Measurements from ENCODE around the gene PCDHA1. TPM values are rescaled to one million over a fixed set of nuclear protein-coding genes. Genes with fewer than 3 reads are reported as not detected.
A peak's percentile ranks its signal among the peaks of the same experiment; 100 is the strongest.

Gene PCDHA1
- total RNA-seq, 1 experiment from 2014 or later = not detected

DNA sequence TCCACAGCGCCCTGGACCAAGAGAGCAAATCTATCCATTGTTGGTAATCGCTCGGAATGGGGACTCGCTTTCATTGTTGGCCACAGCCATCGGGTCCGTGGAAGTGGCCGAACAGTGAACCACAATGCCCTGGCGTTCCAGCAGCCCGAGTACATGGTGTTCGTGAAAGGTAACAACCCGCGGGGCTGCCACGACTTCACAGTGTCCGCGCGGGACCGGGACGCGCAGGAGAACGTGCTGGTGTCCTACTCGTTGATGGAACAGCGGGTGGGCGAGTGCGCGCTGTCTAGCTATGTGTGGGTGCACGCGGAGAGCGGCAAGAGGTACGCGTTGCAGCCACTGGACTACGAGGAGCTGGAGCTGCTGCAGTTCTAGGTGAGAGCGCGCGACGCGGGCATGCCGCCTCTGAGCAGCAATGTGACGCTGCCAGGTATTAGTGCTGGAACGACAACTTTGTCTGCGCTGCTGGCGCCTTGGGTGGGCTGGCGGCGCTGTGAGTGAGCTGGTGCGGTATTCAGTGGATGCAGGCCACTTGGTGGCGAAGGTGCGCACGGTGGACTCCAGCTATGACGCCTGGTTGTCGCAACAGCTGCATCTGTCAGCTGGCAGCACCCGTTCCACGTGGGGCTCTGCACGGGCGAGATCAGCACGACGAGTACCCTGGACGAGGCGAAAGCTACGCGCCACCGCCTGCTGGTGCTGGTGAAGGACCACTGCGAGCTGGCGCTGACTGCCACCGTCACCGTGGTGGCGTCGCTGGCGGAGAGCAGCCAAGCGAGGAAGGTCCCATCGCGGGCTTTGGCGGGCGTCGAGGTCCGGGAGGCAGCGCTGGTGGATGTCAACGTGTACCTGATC is 76.7 kb downstream of the PCDHA1 start (continued):
- TF ChIP-seq, protein P1, sequence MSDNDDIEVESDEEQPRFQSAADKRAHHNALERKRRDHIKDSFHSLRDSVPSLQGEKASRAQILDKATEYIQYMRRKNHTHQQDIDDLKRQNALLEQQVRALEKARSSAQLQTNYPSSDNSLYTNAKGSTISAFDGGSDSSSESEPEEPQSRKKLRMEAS (IDR thresholded peaks at IDR 0.05) = no peak
- no peak for TF ChIP-seq EZH2 (IDR thresholded peaks at IDR 0.05)
- TF ChIP-seq SRF (IDR thresholded peaks at IDR 0.05; ENCODE audit: low read depth) = no peak
- TF ChIP-seq JUND (IDR thresholded peaks at IDR 0.05) = no peak
- TF ChIP-seq ZFX (IDR thresholded peaks at IDR 0.05) = no peak
- TF ChIP-seq ZNF274 (IDR thresholded peaks at IDR 0.05; ENCODE audit: low read depth, low read length) = no peak
- TF ChIP-seq POLR2AphosphoS5 (IDR thresholded peaks at IDR 0.05; ENCODE audit: low read depth, low read length) = no peak

DNA sequence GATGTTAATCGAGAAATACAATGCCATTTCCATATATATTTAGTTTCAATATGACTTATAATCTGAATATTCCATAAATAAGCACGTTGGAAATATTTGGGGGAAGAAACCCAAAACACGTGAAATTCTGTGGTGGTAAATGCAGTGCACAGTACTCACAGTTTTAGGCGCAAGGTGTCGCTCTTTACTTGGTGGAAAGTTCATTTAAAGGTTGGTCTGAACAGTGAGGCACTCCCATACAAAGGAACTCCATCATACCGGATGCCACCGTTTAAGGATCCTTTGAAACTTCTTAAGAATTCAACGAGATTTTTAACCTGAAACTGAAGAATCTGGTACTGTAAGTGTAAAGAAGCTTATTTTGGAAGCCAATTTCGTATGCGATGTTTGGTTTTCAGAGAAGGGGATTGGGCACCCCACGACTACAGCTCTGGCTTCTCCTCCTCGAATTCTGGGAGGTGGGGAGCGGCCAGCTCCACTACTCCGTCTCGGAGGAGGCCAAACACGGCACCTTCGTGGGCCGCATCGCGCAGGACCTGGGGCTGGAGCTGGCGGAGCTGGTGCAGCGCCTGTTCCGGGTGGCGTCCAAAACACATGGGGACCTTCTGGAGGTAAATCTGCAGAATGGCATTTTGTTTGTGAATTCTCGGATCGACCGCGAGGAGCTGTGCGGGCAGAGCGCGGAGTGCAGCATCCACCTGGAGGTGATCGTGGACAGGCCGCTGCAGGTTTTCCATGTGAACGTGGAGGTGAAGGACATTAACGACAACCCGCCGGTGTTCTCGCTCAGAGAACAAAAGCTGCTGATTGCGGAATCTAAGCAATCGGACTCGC is 83.0 kb downstream of the PCDHA1 start, which contains the start of gene PCDHA11:
Gene PCDHA11 (plus strand): TSS at position 237 of the 834 bp plus-strand sequence. CDS start 147 bp downstream, at position 384.
- Histone ChIP-seq H3K9me2 (ENCODE audit: insufficient read depth) (no peaks in the 10 kb centered on the region), H3K9me3 (ENCODE audit: control insufficient read depth in 1 of 2, insufficient read depth in 1 of 2, low read depth in 1 of 2, low read length in 2 of 2) (no peaks in the 10 kb centered on the region), H3K27ac (ENCODE audit: low read depth, low read length) (no peak within 1 kb of the TSS), H4K20me1 (ENCODE audit: insufficient read depth) (no peaks in the 10 kb centered on the region), H3K79me2 (ENCODE audit: insufficient read depth, low read length) (no peaks in the 10 kb centered on the region), H3K27me3 (ENCODE audit: insufficient read depth, low read length) (no peaks in the 10 kb centered on the region), H3K4me1 (ENCODE audit: control insufficient read depth in 1 of 2, insufficient read depth in 2 of 2, low read length in 2 of 2) (no peaks in the 10 kb centered on the region), H3K36me3 (ENCODE audit: control insufficient read depth in 1 of 2, insufficient read depth in 2 of 2, low read length in 2 of 2) (no peaks in the 10 kb centered on the region), H3K4me2 (ENCODE audit: low read length) (no peak within 1 kb of the TSS), H3K9ac (ENCODE audit: low read length) (no peak within 1 kb of the TSS), H2AFZ (ENCODE audit: low read depth, low read length, poor library complexity, severe bottlenecking) (no peak within 1 kb of the TSS), H3K4me3 (replicated peaks in 1 of 2; ENCODE audit: low read depth in 1 of 2, low read length in 2 of 2) (no peak within 1 kb of the TSS)
- RAD21 ChIA-PET (ENCODE audit: low non-redundant PET in 1 of 2, low total read pairs in 2 of 2, uncharacterized antibody in 2 of 2, unreplicated experiment in 2 of 2) = interaction anchor here in 1 of 2 experiments (1.4 kb wide), 1 partner anchor 171 kb away, joined by 4 read pairs; no protein-coding TSS in a partner anchor
- TF ChIP-seq RAD21 (IDR thresholded peaks at IDR 0.05; ENCODE audit: low read depth) (peak; percentile 64), TCF7L2 (IDR thresholded peaks at IDR 0.05; ENCODE audit: borderline replicate concordance, extremely low read depth, insufficient read depth, insufficient read length) (no peak), ZNF274 (IDR thresholded peaks at IDR 0.05; ENCODE audit: low read depth, low read length) (no peak)
- TF ChIP-seq, protein P2, sequence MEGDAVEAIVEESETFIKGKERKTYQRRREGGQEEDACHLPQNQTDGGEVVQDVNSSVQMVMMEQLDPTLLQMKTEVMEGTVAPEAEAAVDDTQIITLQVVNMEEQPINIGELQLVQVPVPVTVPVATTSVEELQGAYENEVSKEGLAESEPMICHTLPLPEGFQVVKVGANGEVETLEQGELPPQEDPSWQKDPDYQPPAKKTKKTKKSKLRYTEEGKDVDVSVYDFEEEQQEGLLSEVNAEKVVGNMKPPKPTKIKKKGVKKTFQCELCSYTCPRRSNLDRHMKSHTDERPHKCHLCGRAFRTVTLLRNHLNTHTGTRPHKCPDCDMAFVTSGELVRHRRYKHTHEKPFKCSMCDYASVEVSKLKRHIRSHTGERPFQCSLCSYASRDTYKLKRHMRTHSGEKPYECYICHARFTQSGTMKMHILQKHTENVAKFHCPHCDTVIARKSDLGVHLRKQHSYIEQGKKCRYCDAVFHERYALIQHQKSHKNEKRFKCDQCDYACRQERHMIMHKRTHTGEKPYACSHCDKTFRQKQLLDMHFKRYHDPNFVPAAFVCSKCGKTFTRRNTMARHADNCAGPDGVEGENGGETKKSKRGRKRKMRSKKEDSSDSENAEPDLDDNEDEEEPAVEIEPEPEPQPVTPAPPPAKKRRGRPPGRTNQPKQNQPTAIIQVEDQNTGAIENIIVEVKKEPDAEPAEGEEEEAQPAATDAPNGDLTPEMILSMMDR (IDR thresholded peaks at IDR 0.05 in 2 of 3, conservative IDR thresholded peaks at IDR 0.05 in 1 of 3; ENCODE audit: borderline replicate concordance in 1 of 3, insufficient read depth in 1 of 3, low read depth in 2 of 3, low read length in 2 of 3) = peak; percentile 33 to 44 (median 36); a peak in 4 of 6 replicates
- POLR2A ChIA-PET = interaction anchor here (1.2 kb wide), 1 partner anchor 172 kb away, joined by 4 read pairs; no protein-coding TSS in a partner anchor
- intact Hi-C loops (cut with micrococcal nuclease) = loop anchor here (1.0 kb wide), 1 partner anchor 172 kb away; no protein-coding TSS in a partner anchor
- CTCF ChIA-PET = interaction anchor here (1.0 to 3.0 kb wide), 2 partner anchors 9 to 171 kb away, joined by 3 to 21 read pairs; no protein-coding TSS in a partner anchor
- ATAC-seq = peak; percentile 76
- no TSS peak for BruUV-seq (replicated peaks)
- peak; percentile 8 for DNase-seq (ENCODE audit: low read depth, low spot score)

Measured in HCT116 (cell line).